Measurements from ENCODE around the gene FGFRL1.
"Not testable (repeated sequence)": the region's sequence is repeated elsewhere in the genome, so short reads cannot be mapped to it uniquely, and the experiment has no call there.

Gene FGFRL1

GRCh38 chr4:1043651-1044468 lies 32.4 kb downstream of the FGFRL1 start:
- TF ChIP-seq, protein P1, sequence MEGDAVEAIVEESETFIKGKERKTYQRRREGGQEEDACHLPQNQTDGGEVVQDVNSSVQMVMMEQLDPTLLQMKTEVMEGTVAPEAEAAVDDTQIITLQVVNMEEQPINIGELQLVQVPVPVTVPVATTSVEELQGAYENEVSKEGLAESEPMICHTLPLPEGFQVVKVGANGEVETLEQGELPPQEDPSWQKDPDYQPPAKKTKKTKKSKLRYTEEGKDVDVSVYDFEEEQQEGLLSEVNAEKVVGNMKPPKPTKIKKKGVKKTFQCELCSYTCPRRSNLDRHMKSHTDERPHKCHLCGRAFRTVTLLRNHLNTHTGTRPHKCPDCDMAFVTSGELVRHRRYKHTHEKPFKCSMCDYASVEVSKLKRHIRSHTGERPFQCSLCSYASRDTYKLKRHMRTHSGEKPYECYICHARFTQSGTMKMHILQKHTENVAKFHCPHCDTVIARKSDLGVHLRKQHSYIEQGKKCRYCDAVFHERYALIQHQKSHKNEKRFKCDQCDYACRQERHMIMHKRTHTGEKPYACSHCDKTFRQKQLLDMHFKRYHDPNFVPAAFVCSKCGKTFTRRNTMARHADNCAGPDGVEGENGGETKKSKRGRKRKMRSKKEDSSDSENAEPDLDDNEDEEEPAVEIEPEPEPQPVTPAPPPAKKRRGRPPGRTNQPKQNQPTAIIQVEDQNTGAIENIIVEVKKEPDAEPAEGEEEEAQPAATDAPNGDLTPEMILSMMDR (IDR thresholded peaks at IDR 0.05; ENCODE audit: low read depth, low read length, missing control alignments) = no peak
- H3K4me3 ChIP-seq (ENCODE audit: low read depth, low read length) = no peak overlapping the region
- DNase-seq (ENCODE audit: low read depth) = no peak

- TF ChIP-seq, protein P1 (IDR thresholded peaks at IDR 0.05; ENCODE audit: low read depth, low read length, missing control alignments) = no peak
- no peak overlapping the region for H3K4me3 ChIP-seq (ENCODE audit: low read depth, low read length)
- DNase-seq (ENCODE audit: low read depth) = no peak
Measured at GRCh38 chr4:1044469-1045192, 33.2 kb downstream of the FGFRL1 start.

- H3K4me3 ChIP-seq (ENCODE audit: low read depth, low read length) = no peak overlapping the region
- TF ChIP-seq, protein P1 (IDR thresholded peaks at IDR 0.05; ENCODE audit: low read depth, low read length, missing control alignments) = no peak
- no peak for DNase-seq (ENCODE audit: low read depth)
Measured at GRCh38 chr4:1045193-1045594, 33.8 kb downstream of the FGFRL1 start.

DNA sequence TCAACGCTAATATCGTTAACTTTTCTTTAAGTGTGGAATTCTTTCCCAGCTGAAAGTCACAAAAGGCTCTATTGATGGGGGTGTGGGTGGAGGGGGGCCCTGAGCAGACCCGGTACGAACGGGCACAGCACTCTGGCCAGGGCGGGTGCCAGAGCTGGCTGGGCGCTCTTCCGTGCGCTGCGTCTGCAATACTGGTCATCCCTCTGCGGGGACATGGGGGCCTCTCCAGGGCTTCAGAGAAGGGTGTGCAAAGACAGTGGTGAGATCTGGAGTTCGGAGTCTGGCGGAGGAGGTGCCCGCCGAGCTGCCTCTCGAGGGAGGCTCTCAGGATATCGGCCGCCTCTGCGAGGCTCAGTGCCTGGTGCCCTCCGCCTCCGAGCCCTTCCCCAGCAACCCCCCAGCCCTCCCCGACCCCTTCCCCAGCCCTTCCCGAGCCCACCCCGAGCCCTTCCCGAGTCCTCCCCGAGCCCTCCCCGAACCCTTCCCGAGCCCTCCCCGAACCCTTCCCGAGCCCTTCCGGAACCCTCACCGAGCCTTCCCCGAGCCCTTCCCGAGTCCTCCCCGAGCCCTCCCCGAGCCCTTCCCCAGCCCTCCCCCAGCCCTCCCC lies 34.3 kb downstream of the FGFRL1 start:
- TF ChIP-seq, protein P1 (IDR thresholded peaks at IDR 0.05; ENCODE audit: low read depth, low read length, missing control alignments) = no peak
- H3K4me3 ChIP-seq (ENCODE audit: low read depth, low read length) = no peak overlapping the region
- DNase-seq (ENCODE audit: low read depth) = no peak

GRCh38 chr4:1046581-1047011 lies 35.2 kb downstream of the FGFRL1 start:
- not testable (repeated sequence) for H3K4me3 ChIP-seq (ENCODE audit: low read depth, low read length); DNase-seq (ENCODE audit: low read depth)

DNA sequence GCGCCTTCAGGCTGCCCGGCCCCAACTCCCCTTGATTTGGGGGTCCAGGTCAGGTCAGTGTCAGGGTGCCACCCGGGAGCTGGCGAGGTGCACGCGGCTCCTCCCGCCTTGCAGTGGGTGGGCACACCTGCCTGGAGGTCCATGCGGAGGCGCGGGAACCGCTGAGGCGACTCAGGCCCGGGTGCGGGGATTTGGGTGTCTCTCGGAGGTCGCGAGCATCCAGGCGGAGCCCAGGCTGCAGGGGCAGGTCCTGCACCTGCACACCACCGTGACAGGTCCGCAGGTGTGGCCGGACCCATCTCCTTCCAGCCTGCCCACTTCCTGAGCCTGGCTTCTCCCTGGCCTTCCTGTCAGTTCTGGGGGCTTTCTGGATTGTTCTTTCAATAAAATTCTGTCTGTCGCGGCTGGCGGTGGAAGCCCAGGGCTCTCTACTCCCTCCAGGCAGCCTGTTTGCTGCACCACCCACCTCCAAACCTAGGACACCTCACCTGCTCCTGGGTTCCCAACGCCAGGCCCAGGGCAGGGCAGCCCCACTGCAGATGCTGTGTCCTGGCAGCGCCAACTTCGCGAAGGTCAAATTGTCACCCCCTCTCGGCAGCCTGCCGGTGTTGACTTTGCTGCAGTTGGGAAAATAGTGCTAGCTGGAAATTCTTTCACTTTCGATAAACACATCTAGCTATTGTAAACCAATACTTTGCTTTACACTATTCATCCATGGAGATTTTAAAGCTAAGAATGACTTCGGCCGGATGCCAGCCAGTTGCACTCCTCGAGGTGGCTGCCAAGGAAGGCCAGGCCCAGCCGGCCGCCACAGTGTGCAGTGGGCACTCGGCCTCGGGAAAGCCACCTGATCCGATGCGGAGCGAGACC lies 35.9 kb downstream of the FGFRL1 start:
- TF ChIP-seq, protein P1 (IDR thresholded peaks at IDR 0.05; ENCODE audit: low read depth, low read length, missing control alignments) = no peak
- no peak overlapping the region for H3K4me3 ChIP-seq (ENCODE audit: low read depth, low read length)
- DNase-seq (ENCODE audit: low read depth) = no peak
